ENCODE data around the gene HOXB4.

The HOXB4 gene

DNA sequence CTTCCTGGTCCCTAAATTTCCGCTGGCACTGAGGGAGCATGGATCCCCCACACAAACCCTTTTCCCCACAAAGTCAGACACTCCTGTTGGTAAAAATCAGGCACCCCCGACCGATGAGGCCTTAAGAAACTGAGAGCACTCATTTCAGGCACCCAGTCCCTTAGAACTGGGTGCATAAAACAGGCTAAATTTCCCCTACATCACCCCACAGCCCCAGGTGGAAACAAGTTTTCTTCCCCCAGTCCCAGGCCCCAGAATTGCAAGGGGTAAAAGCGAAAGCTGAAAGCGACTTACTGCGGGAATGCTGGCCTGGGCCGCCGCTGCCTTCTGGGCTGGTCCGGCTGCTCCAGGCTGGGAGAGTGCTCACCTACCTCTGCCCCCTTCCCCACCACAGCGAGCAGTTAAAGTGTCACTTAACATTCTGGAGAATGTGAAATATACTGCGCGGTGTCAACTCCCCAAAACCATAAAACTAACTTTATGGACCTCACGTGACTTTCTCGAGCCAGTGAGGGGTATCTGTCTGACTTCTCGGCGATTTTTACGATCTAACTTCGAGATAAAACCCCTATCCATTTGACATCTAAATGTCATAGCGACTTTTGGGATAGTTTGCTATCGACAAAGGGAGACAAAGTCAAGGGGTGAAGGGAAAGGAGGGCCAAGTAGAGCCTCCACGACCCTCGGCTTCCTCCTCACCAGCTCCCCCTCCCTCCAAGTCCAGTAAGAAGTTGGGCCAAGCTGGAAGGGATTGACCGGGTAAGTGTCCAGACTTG is 11.9 kb upstream of the HOXB4 start, which contains the start of gene HOXB3:
Gene HOXB3 (minus strand): TSS at position 411 of the 776 bp plus-strand sequence. CDS start 37,767 bp downstream, outside the sequence.
- DNase-seq (ENCODE audit: low read depth) = peak; percentile 94

- DNase-seq (ENCODE audit: low read depth) = no peak
Measured at GRCh38 chr17:48589060-48589830, 11.1 kb upstream of the HOXB4 start.

GRCh38 chr17:48588528-48588927 is 10.4 kb upstream of the HOXB4 start:
- no peak for DNase-seq (ENCODE audit: low read depth)

- no peak for DNase-seq (ENCODE audit: low read depth)
Measured at GRCh38 chr17:48588074-48588415, 9.9 kb upstream of the HOXB4 start.

DNA sequence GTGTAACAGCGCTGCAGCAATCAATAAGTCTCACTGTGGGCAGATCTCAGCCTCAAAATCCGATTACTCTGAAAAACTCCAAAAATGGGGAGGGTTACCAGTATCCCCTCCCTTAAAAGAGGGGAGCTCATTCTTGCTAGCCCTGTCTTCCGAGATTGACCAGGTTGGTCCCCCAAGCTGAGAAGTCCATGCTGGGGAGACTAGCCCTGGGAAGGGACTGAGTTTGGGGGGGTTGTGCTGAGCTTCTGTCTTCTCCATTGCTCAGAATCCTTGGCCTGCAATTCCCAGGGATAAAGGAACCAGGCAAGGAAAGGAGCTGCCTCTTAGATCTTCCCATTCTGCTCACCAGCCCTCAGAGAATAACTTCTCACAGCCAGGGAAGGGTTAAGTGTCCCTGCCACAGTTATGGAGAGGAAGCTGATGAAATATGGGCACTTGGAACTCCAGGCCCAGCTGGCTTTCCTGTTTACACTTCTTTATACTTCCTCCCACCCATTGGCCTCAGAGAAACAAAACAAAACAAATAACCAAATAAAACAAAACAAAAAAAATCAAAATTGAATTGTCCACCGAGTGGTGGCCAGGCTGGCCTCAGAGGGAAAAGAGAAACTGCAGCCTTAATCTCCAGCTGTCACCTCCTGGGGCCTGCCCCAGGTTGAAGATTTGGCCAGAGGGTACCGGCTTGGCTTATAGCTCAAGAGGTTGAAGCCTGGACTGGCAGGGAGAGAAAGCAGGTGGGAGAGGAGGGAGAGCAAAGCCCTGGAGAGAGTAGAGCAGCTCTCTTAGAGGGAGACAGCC is 9.3 kb upstream of the HOXB4 start:
- no peak for DNase-seq (ENCODE audit: low read depth)

DNA sequence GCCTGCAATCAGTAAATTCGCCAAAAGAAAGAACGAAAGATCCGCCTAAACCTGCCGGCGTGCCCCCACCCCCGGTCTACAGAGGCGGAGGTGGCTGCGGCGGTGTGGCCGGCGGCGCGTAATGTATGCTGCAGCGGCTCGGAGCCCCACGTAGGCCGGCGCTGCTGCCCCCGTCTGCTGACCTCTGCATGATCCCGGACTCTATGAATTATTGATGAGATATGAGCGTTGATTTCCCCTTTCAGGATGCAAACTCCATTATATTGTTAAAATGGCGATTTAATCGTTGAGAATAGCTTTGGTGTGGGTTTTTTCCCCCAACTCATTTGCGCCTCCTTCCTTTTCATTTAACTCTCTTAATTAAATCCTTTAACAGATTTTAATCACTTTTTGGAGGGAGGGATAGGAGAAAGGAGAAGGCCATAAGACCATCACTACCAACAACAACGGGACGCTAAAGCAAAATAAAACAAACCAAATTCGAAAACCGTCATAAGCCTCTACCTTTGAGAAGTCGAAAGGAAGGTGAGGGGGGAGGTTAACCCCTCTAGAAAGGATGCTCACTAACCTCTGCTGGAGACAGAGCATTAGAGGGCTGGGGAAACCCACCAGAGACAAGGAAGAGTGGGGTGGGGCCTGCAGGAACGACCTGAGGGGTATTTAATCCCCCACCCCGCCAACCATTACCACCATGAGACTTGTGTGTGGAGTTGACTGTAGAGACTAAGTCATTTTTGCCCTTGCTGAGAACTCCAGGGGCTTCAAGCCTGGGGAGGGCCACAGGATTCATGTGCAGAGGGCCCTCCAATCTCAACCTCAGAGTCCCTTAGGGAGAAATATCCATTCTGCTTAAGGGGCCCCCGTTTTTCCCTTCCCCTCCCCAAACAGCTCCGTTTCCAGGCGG is 8.5 kb upstream of the HOXB4 start:
- DNase-seq (ENCODE audit: low read depth) = no peak

- DNase-seq (ENCODE audit: low read depth) = no peak
Measured at GRCh38 chr17:48584223-48584741, 6.1 kb upstream of the HOXB4 start.

DNA sequence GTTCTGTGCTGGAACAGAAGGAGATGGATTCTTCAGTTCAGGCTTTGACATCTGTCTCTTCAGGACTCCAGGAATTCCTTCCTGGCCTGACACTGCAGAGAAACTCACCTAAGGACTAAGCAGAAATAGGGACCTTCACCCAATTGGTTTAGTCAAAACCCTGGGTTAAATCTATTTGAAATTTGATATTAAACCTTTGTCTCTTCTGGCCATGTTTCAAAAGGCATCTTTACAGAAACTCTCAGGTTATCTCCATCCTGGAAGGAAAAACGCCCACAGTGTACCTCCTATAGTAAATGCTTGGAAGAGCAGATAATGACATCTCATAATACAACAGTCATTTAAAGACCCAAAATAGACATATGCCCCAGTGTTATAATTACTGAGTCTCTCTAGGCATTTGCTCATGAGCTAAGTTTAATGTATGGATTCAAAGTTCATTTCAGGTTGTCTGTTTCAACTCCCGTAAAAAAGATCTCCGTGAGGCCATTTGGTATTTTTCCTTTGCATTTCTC is 5.6 kb upstream of the HOXB4 start:
- no peak for DNase-seq (ENCODE audit: low read depth)

DNA sequence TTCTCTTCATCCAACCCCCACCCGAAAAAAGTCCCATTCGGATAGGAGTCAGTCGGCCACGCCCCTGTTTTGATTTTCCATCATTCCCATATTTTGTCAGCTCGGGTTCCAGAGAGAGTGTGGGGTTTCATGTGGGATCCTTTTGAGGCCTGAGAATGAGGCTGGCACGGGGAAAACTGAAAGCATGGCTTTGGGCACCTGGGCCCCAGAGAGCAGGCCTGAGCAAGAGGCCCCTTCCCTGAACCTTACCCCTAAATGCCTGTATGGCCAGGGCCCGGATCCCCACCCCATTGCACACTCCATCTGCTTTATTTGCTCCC is 4.6 kb upstream of the HOXB4 start:
- no peak for DNase-seq (ENCODE audit: low read depth)

DNA sequence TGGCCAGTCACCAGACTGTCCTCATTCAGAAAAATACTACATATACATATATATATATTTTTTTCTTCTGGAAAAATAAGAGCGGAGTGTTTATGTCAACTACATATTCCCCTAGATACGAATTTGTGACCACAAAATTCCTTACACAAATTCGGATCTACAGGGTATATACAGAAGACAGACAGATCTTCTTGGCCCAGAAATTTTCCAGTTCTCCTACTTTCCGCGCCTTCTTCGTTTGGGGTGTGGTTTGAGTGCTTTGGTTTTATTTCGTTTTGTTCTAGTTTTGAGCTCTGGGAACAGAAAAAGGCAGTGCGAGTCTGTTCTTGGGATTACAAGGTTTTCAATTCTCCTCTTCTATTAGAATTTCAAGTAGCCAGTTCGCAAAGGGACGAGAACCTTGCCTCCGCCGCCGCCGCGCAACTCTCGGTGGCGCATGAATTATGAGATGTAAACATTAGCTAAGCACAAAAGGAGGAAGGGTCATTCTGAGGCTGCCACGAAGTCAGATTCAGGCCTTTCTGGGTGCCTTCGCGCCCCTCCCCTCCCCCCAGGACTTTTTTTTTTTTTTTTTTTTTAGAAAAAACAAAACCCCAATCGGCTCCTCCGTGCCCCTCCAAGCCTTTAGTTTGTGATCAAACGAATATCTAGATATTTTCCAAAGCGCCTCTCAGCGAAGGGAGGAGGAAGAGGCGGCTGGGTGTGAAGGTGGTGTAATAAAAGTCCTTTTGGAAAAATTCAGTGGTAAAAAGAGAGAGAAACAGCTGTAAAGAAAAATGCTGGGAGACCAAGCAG is 1.8 kb upstream of the HOXB4 start:
- DNase-seq (ENCODE audit: low read depth) = no peak

DNA sequence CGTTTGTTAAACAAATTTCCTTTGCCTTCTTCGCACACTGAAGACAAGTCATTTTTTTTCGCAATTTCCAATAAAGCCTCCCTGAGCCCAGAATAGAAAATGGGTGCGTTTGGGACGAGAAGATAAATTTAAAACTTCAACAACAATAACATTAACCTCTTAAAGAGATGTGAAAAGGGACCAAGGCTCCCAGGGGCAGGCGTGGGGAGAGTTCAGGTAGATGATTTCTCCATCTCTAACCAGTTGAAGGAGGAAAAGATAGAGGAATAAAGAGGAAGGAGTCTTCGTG is 1.3 kb upstream of the HOXB4 start:
- no peak for DNase-seq (ENCODE audit: low read depth)

DNA sequence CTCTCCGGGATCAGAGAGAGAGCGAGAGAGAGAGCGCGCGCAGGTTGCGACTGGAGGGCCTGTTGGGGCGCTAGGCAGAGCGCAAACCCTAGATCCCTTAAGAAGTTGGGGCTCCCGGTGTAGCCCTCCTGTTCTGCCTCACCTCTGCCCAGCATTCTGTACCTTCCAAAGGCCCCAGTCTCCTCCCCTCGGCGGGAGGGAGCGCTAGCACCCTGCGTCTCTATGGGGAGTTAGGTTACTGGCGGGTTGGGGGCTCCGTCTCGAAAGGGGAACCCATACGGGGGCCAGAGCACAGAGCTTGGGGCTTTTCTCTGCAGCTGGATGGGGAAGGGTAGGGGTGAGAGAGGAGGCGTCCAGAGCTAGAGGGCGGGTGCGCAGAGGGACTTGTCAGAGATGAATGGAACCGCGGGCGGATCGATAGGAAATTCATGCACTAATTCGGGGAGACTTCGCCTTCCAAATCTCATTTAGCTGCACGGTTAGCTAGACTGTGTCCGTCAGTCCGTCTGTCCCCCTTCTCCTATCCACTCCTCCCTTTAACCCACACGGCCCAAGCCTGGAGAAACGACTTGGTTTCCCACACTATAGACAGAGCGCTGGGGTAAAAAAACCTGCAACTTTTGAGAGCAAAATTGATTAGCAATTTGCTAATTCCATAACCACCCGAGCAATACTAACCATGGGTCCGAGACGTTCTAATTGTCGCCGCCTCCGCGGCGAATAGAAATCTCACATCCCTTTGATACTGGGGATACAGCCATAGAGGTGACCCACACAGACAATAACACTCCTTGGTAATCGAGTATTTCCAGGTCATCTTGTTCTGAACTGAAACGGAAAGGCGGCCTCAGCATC is 693 bp upstream of the HOXB4 start:
- DNase-seq (ENCODE audit: low read depth) = no peak

DNA sequence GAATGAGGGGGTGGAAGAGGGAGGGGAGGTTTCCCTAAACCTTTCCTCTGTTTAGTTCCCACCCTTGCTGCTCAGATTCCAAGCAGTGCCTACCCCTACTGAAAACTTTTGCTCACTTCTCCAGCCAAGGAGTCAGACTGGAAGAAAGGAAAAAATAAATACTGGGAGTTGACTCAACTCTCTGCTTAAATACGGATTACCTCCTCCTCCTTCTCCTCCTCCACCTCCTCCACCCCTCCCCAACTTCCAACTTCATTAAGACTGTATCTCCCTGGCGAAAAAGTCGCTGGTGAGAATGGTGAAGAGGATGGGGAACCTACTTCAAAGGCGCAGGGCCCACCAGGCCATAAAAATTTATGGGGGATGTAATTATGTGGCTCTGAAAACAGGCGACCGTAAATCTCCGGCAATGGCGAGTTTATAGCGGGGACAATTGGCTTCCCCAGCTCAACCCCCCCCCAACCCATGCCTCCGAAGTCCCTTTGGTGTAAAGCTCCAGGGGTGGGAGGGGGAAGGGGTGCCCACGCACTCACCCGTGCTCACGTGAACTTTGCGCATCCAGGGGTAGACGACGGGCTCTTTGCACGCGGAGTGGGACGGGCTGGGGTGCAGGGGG is 712 bp downstream of the HOXB4 start:
- no peak for DNase-seq (ENCODE audit: low read depth)

GRCh38 chr17:48576479-48577309 is 1.5 kb downstream of the HOXB4 start:
- DNase-seq (ENCODE audit: low read depth) = no peak

- DNase-seq (ENCODE audit: low read depth) = no peak
Measured at GRCh38 chr17:48575673-48576478, 2.3 kb downstream of the HOXB4 start.

DNA sequence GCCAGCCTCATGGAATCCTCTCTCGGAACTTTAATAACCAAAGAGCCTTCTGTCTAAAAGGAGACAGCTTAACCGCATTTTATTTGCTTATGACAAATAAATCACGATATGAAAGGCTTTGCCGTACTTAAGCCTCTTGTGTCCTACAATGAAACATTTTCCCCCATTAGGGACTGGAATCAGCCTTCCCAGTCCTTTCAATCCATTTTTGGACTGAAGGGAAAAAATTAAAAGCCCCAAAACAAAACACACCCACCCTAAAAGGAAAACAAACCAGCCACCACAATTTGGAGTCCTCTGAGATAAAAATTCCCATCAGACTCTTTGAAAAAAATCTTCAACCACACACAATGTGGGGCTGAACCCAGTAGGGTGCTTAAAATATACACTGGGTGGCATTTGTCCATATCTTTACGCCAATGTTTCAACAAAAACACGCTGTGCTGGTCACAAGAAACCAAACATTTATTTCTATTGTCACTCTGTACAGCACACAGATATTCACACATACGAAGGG is 3.0 kb downstream of the HOXB4 start:
- DNase-seq (ENCODE audit: low read depth) = peak; percentile 74

DNA sequence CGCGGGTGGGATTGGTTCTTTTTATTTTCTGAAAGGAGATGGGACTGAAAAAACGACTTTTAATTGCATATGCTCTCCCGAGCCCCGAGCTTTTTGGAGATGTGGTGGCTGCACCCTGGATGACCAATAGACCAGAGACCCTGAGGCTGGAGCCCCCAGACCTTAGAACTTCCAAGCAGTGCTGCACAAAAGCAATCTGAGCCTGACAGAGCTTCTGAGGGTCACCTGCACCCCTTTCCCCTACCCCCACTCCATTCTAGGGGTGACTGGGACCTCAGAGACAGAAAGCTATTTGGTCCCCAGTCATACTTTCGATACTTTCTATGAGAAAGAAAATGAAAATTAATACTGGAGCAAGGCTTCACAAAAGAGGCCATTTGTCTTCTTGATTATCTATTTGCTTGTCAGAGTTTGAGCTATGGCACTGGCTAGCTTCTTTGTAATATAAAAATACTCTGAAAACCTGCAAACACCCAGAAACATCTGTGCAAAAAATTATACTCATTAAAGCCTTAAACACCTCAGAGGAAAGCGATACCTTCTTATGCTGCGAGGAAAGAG is 3.6 kb downstream of the HOXB4 start:
- no peak for DNase-seq (ENCODE audit: low read depth)

Data from GM04504 (cell line).